Uterus (tissue), 2 donors: ENCODE data around the gene KCNH3.

Experiments used
- CTCF ChIP-seq, 4 experiments: fragments of 200-600 bp in 2 of 4; fragments of 450-650 bp in 2 of 4; sonication (generic) in 2 of 4; IDR thresholded peaks; one replicate each; pipeline ENCODE4 v1.5.1; 2016 to 2019; ENCODE audit warnings: antibody characterized with exemption in 4 of 4, mild to moderate bottlenecking in 2 of 4, moderate library complexity in 1 of 4
- POLR2A ChIP-seq, 2 donors: fragments of 450-650 bp; IDR thresholded peaks; one replicate each; pipeline ENCODE4 v1.6.1; 2016; ENCODE audit warnings: antibody characterized with exemption in 2 of 2, mild to moderate bottlenecking in 1 of 2, moderate library complexity in 1 of 2

GRCh38 chr12:49525942-49526341 lies 12.9 kb upstream of the KCNH3 start:
- TF ChIP-seq CTCF (IDR thresholded peaks at IDR 0.05) (no peak), POLR2A (IDR thresholded peaks at IDR 0.05) (no peak)
